GM12878 (cell line): ENCODE measurements around the gene NUP62. TPM values are rescaled to one million over a fixed set of nuclear protein-coding genes. Genes with fewer than 3 reads are reported as not detected.

ENCODE experiments used
- ATAC-seq: fragments of 200-7000 bp; cut with Tn5 transposase; 3 replicates; pipeline ENCODE4 v1.9.1; 2020; ENCODE audit warnings: mild to moderate bottlenecking, moderate library complexity
- BruUV-seq: library from RNA; stranded (reverse); fragments of 400-500 nt; replicated peaks from 2 replicates; lab custom pipeline; 2021; lab: Mats Ljungman, UMichigan
- CTCF ChIA-PET: fragments of 300-600 bp; sonication (Branson Sonifier 250); formaldehyde crosslinking; extraction: SDS; loops from one replicate; lab custom pipeline; 2021; ENCODE audit warnings: inconsistent platforms; lab: Yijun Ruan, JAX
- POLR2A ChIA-PET: fragments of 350-600 bp; formaldehyde crosslinking; extraction: SDS; loops from one replicate; lab custom pipeline; 2021; ENCODE audit warnings: inconsistent platforms; lab: Charles Lee
- RAD21 ChIA-PET: fragments of 300-600 bp; sonication (Branson Sonifier 250); formaldehyde crosslinking; loops from one replicate; lab custom pipeline; 2023; ENCODE audit warnings: antibody characterized with exemption; ENCODE audit not compliant: unreplicated experiment; lab: Charles Lee
- SMC1A ChIA-PET: fragments of 300-600 bp; sonication (Branson Sonifier 250); formaldehyde crosslinking; loops from one replicate; lab custom pipeline; 2023; ENCODE audit not compliant: unreplicated experiment, uncharacterized antibody; lab: Charles Lee
- DNase-seq: peaks from one replicate; pipeline ENCODE4 v3.0.0-alpha.2; 2011; ENCODE audit warnings: low read depth, low spot score
- FAIRE-seq: peaks from 3 replicates; lab custom pipeline; 2011; peaks lifted over from hg19 to GRCh38; lab: Jason Lieb, UNC
- H2AFZ ChIP-seq: 2 replicates; pipeline ENCODE4 v1.6.0; 2011; ENCODE audit warnings: low read depth, low read length, control low read depth; ENCODE audit not compliant: control insufficient read depth
- H3K27ac ChIP-seq: 2 replicates; pipeline ENCODE4 v1.5.1; 2011; ENCODE audit warnings: control low read depth; ENCODE audit not compliant: control insufficient read depth, insufficient read depth
- H3K27me3 ChIP-seq, 2 experiments: replicated peaks in 1 of 2; 2 replicates each; pipeline versions ENCODE4 v1.6.0 to v1.6.1; 2011; ENCODE audit warnings: low read length in 1 of 2; ENCODE audit not compliant: control insufficient read depth in 2 of 2, insufficient read depth in 2 of 2
- H3K36me3 ChIP-seq, 2 experiments: 2 replicates each; pipeline ENCODE4 v1.5.1; 2011; ENCODE audit warnings: low read length in 1 of 2; ENCODE audit not compliant: control insufficient read depth in 2 of 2, insufficient read depth in 2 of 2
- H3K4me1 ChIP-seq: 2 replicates; pipeline ENCODE4 v1.6.1; 2011; ENCODE audit warnings: mild to moderate bottlenecking, low read length, moderate library complexity, mixed read lengths; ENCODE audit not compliant: control insufficient read depth, insufficient read depth
- H3K4me2 ChIP-seq: 2 replicates; pipeline ENCODE4 v1.6.0; 2011; ENCODE audit warnings: control low read depth; ENCODE audit not compliant: control insufficient read depth, insufficient read depth
- H3K4me3 ChIP-seq: fragments of 200-600 bp; sonication (generic); 2 replicates; pipeline ENCODE4 v1.5.1; 2016
- H3K79me2 ChIP-seq: 2 replicates; pipeline ENCODE4 v1.6.0; 2011; ENCODE audit warnings: low read length; ENCODE audit not compliant: control insufficient read depth, insufficient read depth
- H3K9ac ChIP-seq: 2 replicates; pipeline ENCODE4 v1.8.0; 2011; ENCODE audit warnings: low read length, control low read depth, mixed read lengths; ENCODE audit not compliant: control insufficient read depth, insufficient read depth
- H3K9me3 ChIP-seq: replicated peaks from 3 replicates; pipeline ENCODE4 v1.5.1; 2011; ENCODE audit warnings: mild to moderate bottlenecking, low read length; ENCODE audit not compliant: control insufficient read depth, insufficient read depth
- H4K20me1 ChIP-seq: 2 replicates; pipeline ENCODE4 v1.6.0; 2011; ENCODE audit not compliant: control insufficient read depth, insufficient read depth
- ATF7 ChIP-seq: fragments of 450-650 bp; IDR thresholded peaks from 2 replicates; pipeline ENCODE4 v1.6.1; 2016; ENCODE audit warnings: low read depth, mild to moderate bottlenecking
- CREB1 ChIP-seq: IDR thresholded peaks from 2 replicates; pipeline ENCODE4 v1.6.1; 2012; ENCODE audit warnings: low read depth, mild to moderate bottlenecking, inconsistent platforms
- HDAC2 ChIP-seq: fragments of 200-600 bp; sonication (generic); IDR thresholded peaks from 2 replicates; pipeline ENCODE4 v1.6.1; 2017
- MEF2A ChIP-seq: IDR thresholded peaks from 2 replicates; pipeline ENCODE4 v1.6.1; 2011; ENCODE audit warnings: low read depth, mild to moderate bottlenecking, low read length, moderate library complexity; ENCODE audit not compliant: insufficient read depth
- SMARCA5 ChIP-seq: fragments of 450-650 bp; IDR thresholded peaks from 2 replicates; pipeline ENCODE4 v1.6.1; 2017; ENCODE audit warnings: mild to moderate bottlenecking
- SRF ChIP-seq, 2 experiments: IDR thresholded peaks; 2 replicates each; pipeline ENCODE4 v1.6.1; 2011; ENCODE audit warnings: low read depth in 2 of 2, low read length in 2 of 2, mild to moderate bottlenecking in 1 of 2, moderate library complexity in 1 of 2
- STAT1 ChIP-seq: fragments of 450-650 bp; conservative IDR thresholded peaks from 2 replicates; pipeline ENCODE4 v1.6.1; 2014; ENCODE audit warnings: antibody characterized with exemption, mild to moderate bottlenecking
- SUZ12 ChIP-seq: fragments of 200-600 bp; sonication (generic); IDR thresholded peaks from one replicate; pipeline ENCODE4 v1.6.1; 2018; ENCODE audit warnings: antibody characterized with exemption, mild to moderate bottlenecking; ENCODE audit not compliant: unreplicated experiment
- TAF1 ChIP-seq: IDR thresholded peaks from 2 replicates; pipeline ENCODE4 v1.6.1; 2011; ENCODE audit warnings: mild to moderate bottlenecking, low read depth, low read length, borderline replicate concordance
- TCF7 ChIP-seq: IDR thresholded peaks from 2 replicates; pipeline ENCODE4 v1.6.1; 2014; ENCODE audit warnings: antibody characterized with exemption, borderline replicate concordance
- ZNF274 ChIP-seq: IDR thresholded peaks from one replicate; pipeline ENCODE4 v1.8.0; 2011; ENCODE audit not compliant: insufficient read length, insufficient read depth
- WGBS: methylation state at CpG from one replicate; pipeline ENCODE4 v1.1.6; 2016; ENCODE audit warnings: low lambda C conversion rate; ENCODE audit not compliant: insufficient replicate concordance, insufficient coverage; ENCODE audit errors: missing lambda C conversion rate; 5-methylcytosine and 5-hydroxymethylcytosine counted together
- in situ Hi-C: fragments of 300-500 bp; cut with MboI; formaldehyde crosslinking; loops from 9 replicates; pipeline ENCODE4 v1.14.3; 2018; ENCODE audit warnings: mixed read lengths
- intact Hi-C: fragments of 100-400 bp; cut with micrococcal nuclease; formaldehyde crosslinking; loops from one replicate; pipeline ENCODE4 v1.14.2; 2022; ENCODE audit not compliant: unreplicated experiment
- polyA plus RNA-seq, 11 experiments: library from polyadenylated mRNA; depleted of rRNA in 4 of 11; unstranded in 6 of 11; stranded (reverse) in 5 of 11; fragments of >200 nt; fragmentation: Nextera tagmentation in 4 of 11; fragmentation: Illumina TruSeq in 1 of 11; extraction: Ambion mirVana in 4 of 11; extraction: Trizol in 1 of 11; gene quantifications; 1 replicate in 1 of 11; 2 replicates in 10 of 11; pipeline versions ENCODE4 v1.2.1 to v1.2.3, GENCODE V29; 2011 to 2016; ENCODE audit warnings: inconsistent platforms in 2 of 11, missing spikeins in 2 of 11, low read depth in 1 of 11
- total RNA-seq, 4 experiments: library from RNA; depleted of rRNA in 3 of 4; stranded (reverse); fragments of >200 nt in 3 of 4; fragmentation: Illumina TruSeq in 1 of 4; extraction: Trizol in 1 of 4; gene quantifications; 2 replicates each; pipeline versions ENCODE4 v1.2.1 to v1.2.3, GENCODE V29; 2013 to 2021
- TF ChIP-seq, protein P1 (sequence below): fragments of 450-650 bp; IDR thresholded peaks from 2 replicates; pipeline ENCODE4 v1.6.1; 2016; ENCODE audit warnings: mild to moderate bottlenecking
- TF ChIP-seq, protein P2 (sequence below): fragments of 150-350 bp; IDR thresholded peaks from 2 replicates; pipeline ENCODE4 v1.6.1; 2016; ENCODE audit warnings: low read depth, low read length

NUP62 gene
- total and polyA plus RNA-seq, 10 of the 15 experiments (the other 5 are each of a cell fraction or from before 2014, with no cell fraction given) = 19.5 to 110 (median 66.9) TPM

DNA sequence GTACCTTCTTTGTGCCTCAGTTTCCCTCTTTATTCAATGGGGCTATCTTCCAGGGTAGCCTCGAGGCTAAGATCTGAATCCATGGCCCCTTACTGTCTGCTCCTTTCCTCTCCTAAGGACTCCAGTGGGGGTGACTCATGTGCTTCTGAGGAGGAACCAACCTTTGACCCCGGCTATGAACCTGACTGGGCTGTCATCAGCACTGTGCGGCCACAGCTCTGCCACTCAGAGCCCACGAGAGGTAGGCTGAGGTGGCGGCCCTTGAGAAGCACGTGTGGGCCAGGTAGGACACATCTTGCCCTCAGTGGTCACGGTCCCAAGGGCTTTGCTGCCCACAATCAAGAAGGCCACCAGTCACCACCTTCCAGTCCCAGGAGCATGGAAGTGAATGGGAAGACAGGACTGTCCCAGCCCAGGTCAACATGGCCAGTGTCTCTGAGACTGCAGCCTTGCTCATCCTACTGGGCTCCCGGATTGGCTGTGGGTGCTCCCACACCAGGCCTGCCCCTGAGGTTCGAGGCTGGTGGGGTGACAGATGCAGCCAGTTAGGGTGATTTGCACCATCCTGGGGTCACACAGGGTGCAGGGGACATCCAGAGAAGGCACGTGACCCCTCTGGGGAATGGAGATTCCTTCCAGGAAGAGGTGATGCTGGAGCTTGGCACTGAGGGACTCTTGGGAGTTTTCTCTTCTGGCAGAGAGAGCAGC lies 49.0 kb downstream of the NUP62 start:
- H3K9ac ChIP-seq = no peak overlapping the region
- FAIRE-seq = no peak
- TF ChIP-seq HDAC2 (no peak), ZNF274 (no peak), TCF7 (no peak), ATF7 (no peak), SUZ12 (no peak), SRF (IDR thresholded peaks at IDR 0.05; ENCODE audit: low read depth in 2 of 2, low read length in 2 of 2) (no peak), TAF1 (no peak), MEF2A (no peak), STAT1 (no peak), SMARCA5 (no peak), CREB1 (no peak)
- TF ChIP-seq, protein P1, sequence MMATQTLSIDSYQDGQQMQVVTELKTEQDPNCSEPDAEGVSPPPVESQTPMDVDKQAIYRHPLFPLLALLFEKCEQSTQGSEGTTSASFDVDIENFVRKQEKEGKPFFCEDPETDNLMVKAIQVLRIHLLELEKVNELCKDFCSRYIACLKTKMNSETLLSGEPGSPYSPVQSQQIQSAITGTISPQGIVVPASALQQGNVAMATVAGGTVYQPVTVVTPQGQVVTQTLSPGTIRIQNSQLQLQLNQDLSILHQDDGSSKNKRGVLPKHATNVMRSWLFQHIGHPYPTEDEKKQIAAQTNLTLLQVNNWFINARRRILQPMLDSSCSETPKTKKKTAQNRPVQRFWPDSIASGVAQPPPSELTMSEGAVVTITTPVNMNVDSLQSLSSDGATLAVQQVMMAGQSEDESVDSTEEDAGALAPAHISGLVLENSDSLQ = no peak
- TF ChIP-seq, protein P2, sequence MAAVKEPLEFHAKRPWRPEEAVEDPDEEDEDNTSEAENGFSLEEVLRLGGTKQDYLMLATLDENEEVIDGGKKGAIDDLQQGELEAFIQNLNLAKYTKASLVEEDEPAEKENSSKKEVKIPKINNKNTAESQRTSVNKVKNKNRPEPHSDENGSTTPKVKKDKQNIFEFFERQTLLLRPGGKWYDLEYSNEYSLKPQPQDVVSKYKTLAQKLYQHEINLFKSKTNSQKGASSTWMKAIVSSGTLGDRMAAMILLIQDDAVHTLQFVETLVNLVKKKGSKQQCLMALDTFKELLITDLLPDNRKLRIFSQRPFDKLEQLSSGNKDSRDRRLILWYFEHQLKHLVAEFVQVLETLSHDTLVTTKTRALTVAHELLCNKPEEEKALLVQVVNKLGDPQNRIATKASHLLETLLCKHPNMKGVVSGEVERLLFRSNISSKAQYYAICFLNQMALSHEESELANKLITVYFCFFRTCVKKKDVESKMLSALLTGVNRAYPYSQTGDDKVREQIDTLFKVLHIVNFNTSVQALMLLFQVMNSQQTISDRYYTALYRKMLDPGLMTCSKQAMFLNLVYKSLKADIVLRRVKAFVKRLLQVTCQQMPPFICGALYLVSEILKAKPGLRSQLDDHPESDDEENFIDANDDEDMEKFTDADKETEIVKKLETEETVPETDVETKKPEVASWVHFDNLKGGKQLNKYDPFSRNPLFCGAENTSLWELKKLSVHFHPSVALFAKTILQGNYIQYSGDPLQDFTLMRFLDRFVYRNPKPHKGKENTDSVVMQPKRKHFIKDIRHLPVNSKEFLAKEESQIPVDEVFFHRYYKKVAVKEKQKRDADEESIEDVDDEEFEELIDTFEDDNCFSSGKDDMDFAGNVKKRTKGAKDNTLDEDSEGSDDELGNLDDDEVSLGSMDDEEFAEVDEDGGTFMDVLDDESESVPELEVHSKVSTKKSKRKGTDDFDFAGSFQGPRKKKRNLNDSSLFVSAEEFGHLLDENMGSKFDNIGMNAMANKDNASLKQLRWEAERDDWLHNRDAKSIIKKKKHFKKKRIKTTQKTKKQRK = no peak
- H3K9me3 ChIP-seq = no peaks in the 10 kb centered on the region; the same call in 2 of the 3 replicates
- DNase-seq = no peak
- in situ Hi-C loops = loop anchor here (25.0 kb wide), 1 partner anchor 1243 kb away; the partner anchor contains the start of genes CA11 and DBP
- H3K36me3 ChIP-seq = peaks cover 8 to 13% of the 10 kb centered on the region in 2 experiments
- no peak overlapping the region for H2AFZ ChIP-seq
- POLR2A ChIA-PET = interaction anchor here (0.7 to 1.6 kb wide), 4 partner anchors 8 to 47 kb away, joined by 3 to 7 read pairs (median 4); no protein-coding TSS in a partner anchor
- BruUV-seq = no TSS peak
- CTCF ChIA-PET = interaction anchor here (1.0 kb wide), 1 partner anchor 8 kb away, joined by 3 read pairs; no protein-coding TSS in a partner anchor
- 77% methylated on average over 10 of the region's 10 CpGs for WGBS
- intact Hi-C loops = no loop called here
- SMC1A ChIA-PET = no interaction called here
- peaks cover 17% of the 10 kb centered on the region for H3K79me2 ChIP-seq
- H3K4me2 ChIP-seq = no peak overlapping the region
- no peak overlapping the region for H3K27ac ChIP-seq
- RAD21 ChIA-PET = no interaction called here
- no peak for ATAC-seq
- H3K4me3 ChIP-seq = no peak overlapping the region
- peaks cover 10% of the 10 kb centered on the region for H3K4me1 ChIP-seq
- H3K27me3 ChIP-seq = no peaks in the 10 kb centered on the region
- H4K20me1 ChIP-seq = no peaks in the 10 kb centered on the region
